ENCODE data around the gene IFIT1B.
A peak's percentile ranks its signal among the peaks of the same experiment; 100 is the strongest.

Gene IFIT1B

DNA sequence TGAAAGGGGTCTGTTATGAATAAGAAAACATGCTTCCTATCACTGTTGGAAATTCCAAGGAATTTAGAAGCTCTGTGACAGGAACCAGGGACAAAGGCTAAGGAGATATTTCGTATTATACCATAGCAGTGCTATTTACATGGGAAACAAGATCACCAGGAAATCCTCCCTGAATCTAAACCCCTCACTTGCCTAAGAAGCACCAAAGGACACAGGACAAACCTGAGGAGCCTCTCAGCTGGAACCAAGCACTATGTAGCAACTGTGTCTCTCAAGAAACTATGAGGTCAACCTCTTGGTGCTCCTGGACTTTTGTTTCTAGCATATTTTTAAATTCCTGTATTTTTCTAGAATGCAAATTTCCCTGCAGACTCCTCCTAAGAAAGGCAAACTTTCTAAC lies 20.8 kb upstream of the IFIT1B start:
- WGBS (ENCODE audit: insufficient coverage), result 89% methylated on average over 1 of the region's 1 CpG

DNA sequence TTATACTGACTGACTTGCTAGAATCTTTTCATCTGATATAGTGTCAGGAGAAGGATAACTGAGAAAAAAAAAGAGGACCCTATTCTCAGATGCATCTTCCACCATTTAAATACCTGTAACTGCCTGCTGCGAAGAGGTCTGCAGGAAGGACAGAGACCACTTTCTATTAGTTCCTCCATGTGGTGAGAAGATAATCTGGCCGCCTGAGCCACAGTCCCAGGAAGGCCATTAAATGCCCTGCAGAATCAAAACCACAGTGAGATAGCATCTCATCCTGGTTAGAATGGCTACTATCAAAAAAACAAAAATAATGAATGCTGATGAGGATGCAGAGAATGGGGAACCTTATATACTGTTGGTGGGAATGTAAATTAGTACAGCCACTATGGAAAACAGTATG lies 19.9 kb upstream of the IFIT1B start:
- H3K4me3 ChIP-seq (ENCODE audit: control insufficient read depth in 1 of 7, extremely low read depth in 1 of 7, insufficient read depth in 4 of 7, low read depth in 2 of 7, low read length in 6 of 7), result no peak overlapping the region
- peak; percentile 43 to 68 (median 56) for DNase-seq
- ChIA-PET POLR2A (no interaction called here), CTCF (interaction anchor here (1.0 kb wide), 2 partner anchors 11 to 17 kb away, joined by 3 to 6 read pairs; no protein-coding TSS in a partner anchor)
- WGBS (ENCODE audit: insufficient coverage), result 0% methylated on average over 1 of the region's 2 CpGs
- H3K36me3 ChIP-seq (ENCODE audit: control insufficient read depth in 4 of 4, insufficient read depth in 4 of 4, low read length in 3 of 4), result no peaks in the 10 kb centered on the region
- H3K27me3 ChIP-seq (replicated peaks in 2 of 5; ENCODE audit: control insufficient read depth in 4 of 5, insufficient read depth in 5 of 5, low read length in 4 of 5), result no peaks in the 10 kb centered on the region
- peaks cover 0 to 26% (median 11%) of the 10 kb centered on the region in 4 experiments for H3K4me1 ChIP-seq (ENCODE audit: control extremely low read depth in 1 of 4, control insufficient read depth in 4 of 4, insufficient read depth in 4 of 4, low read length in 3 of 4)
- no peak overlapping the region for H3K27ac ChIP-seq (ENCODE audit: insufficient read depth in 1 of 2, low read depth in 1 of 2, low read length in 2 of 2, poor library complexity in 1 of 2, severe bottlenecking in 2 of 2)
- H3K9me3 ChIP-seq (ENCODE audit: control extremely low read depth in 1 of 5, control insufficient read depth in 4 of 5, insufficient read depth in 2 of 5, low read depth in 1 of 5, low read length in 4 of 5), result peaks cover 0 to 10% (median 5%) of the 10 kb centered on the region in 5 experiments

More for the DNA sequence above, 20.8 kb upstream of the IFIT1B start:
- POLR2A ChIA-PET, result no interaction called here
- peaks cover 0 to 27% (median 7%) of the 10 kb centered on the region in 4 experiments for H3K4me1 ChIP-seq (ENCODE audit: control extremely low read depth in 1 of 4, control insufficient read depth in 4 of 4, insufficient read depth in 4 of 4, low read length in 3 of 4)
- H3K27ac ChIP-seq (ENCODE audit: insufficient read depth in 1 of 2, low read depth in 1 of 2, low read length in 2 of 2, poor library complexity in 1 of 2, severe bottlenecking in 2 of 2), result no peak overlapping the region
- no peak overlapping the region for H3K4me3 ChIP-seq (ENCODE audit: control insufficient read depth in 1 of 7, extremely low read depth in 1 of 7, insufficient read depth in 4 of 7, low read depth in 2 of 7, low read length in 6 of 7)
- H3K9me3 ChIP-seq (ENCODE audit: control extremely low read depth in 1 of 5, control insufficient read depth in 4 of 5, insufficient read depth in 2 of 5, low read depth in 1 of 5, low read length in 4 of 5), result peaks cover 0 to 10% (median 5%) of the 10 kb centered on the region in 5 experiments
- H3K36me3 ChIP-seq (ENCODE audit: control insufficient read depth in 4 of 4, insufficient read depth in 4 of 4, low read length in 3 of 4), result no peaks in the 10 kb centered on the region
- DNase-seq, result no peak
- CTCF ChIA-PET, result interaction anchor here (4.0 kb wide), 1 partner anchor 13 kb away, joined by 24 read pairs; no protein-coding TSS in a partner anchor
- H3K27me3 ChIP-seq (replicated peaks in 2 of 5; ENCODE audit: control insufficient read depth in 4 of 5, insufficient read depth in 5 of 5, low read length in 4 of 5), result no peaks in the 10 kb centered on the region

DNA sequence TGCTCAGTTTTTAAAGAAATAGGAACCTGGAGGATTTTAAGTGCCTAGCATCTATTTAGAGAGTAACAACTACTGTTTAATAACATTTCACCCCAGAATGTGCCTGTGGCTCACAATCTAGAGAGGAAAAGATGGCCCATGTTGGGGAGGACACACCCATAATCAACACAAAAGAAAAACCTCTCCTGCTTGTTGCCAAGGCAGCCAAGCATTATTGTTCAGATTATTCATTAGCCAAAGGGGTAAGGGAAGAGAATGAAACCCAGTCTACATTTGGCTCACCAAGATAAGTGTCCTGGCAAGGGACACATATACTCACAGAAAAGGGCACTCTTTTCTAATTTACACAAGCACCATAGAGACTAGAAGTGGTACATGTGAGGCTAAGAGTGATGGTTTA lies 17.7 kb upstream of the IFIT1B start:
- ChIA-PET CTCF (interaction anchor here (0.8 to 1.5 kb wide), 2 partner anchors 9 to 116 kb away, joined by 3 to 5 read pairs; no protein-coding TSS in a partner anchor), POLR2A (no interaction called here)
- H3K4me1 ChIP-seq (ENCODE audit: control extremely low read depth in 1 of 4, control insufficient read depth in 4 of 4, insufficient read depth in 4 of 4, low read length in 3 of 4), result peaks cover 0 to 35% (median 22%) of the 10 kb centered on the region in 4 experiments
- H3K36me3 ChIP-seq (ENCODE audit: control insufficient read depth in 4 of 4, insufficient read depth in 4 of 4, low read length in 3 of 4), result no peaks in the 10 kb centered on the region
- H3K27me3 ChIP-seq (replicated peaks in 2 of 5; ENCODE audit: control insufficient read depth in 4 of 5, insufficient read depth in 5 of 5, low read length in 4 of 5), result no peaks in the 10 kb centered on the region
- no peak overlapping the region for H3K27ac ChIP-seq (ENCODE audit: insufficient read depth in 1 of 2, low read depth in 1 of 2, low read length in 2 of 2, poor library complexity in 1 of 2, severe bottlenecking in 2 of 2)
- no peaks in the 10 kb centered on the region for H3K9me3 ChIP-seq (ENCODE audit: control extremely low read depth in 1 of 5, control insufficient read depth in 4 of 5, insufficient read depth in 2 of 5, low read depth in 1 of 5, low read length in 4 of 5)
- peak in 2 of 3 donors; percentile 52 to 73 for DNase-seq
- no peak overlapping the region for H3K4me3 ChIP-seq (ENCODE audit: control insufficient read depth in 1 of 7, extremely low read depth in 1 of 7, insufficient read depth in 4 of 7, low read depth in 2 of 7, low read length in 6 of 7)

DNA sequence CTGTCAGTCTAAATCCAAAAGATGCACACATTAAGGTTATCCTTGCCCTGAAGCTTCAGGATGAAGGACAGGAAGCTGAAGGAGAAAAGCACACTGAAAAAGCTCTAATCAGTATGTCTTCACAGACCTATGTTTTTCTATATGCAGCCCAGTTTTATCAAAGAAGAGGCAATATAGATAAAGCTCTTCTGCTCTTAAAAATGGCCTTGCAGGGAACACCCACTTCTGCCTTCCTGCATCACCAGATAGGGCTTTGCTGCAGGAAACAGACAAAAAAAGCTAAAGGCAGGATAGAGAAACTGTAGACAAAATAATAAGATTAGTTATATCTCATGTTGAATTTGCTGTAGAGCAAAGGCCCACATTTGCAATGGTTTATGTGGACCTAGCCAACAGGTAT lies 14.9 kb upstream of the IFIT1B start:
- H3K27ac ChIP-seq (ENCODE audit: insufficient read depth in 1 of 2, low read depth in 1 of 2, low read length in 2 of 2, poor library complexity in 1 of 2, severe bottlenecking in 2 of 2), result no peak overlapping the region
- H3K4me1 ChIP-seq (ENCODE audit: control extremely low read depth in 1 of 4, control insufficient read depth in 4 of 4, insufficient read depth in 4 of 4, low read length in 3 of 4), result peaks cover 5 to 31% (median 22%) of the 10 kb centered on the region in 4 experiments
- ChIA-PET POLR2A (interaction anchor here (0.8 kb wide), 1 partner anchor 60 kb away, joined by 4 read pairs; no protein-coding TSS in a partner anchor), CTCF (interaction anchor here (0.7 to 3.4 kb wide), 5 partner anchors 9 to 23 kb away, joined by 3 to 15 read pairs (median 3); no protein-coding TSS in a partner anchor)
- peak in 2 of 3 donors; percentile 63 to 83 for DNase-seq
- H3K9me3 ChIP-seq (ENCODE audit: control extremely low read depth in 1 of 5, control insufficient read depth in 4 of 5, insufficient read depth in 2 of 5, low read depth in 1 of 5, low read length in 4 of 5), result no peaks in the 10 kb centered on the region
- H3K4me3 ChIP-seq (ENCODE audit: control insufficient read depth in 1 of 7, extremely low read depth in 1 of 7, insufficient read depth in 4 of 7, low read depth in 2 of 7, low read length in 6 of 7), result peak overlapping the region in 1 of 7 experiments; percentile 24
- H3K27me3 ChIP-seq (replicated peaks in 2 of 5; ENCODE audit: control insufficient read depth in 4 of 5, insufficient read depth in 5 of 5, low read length in 4 of 5), result no peaks in the 10 kb centered on the region
- no peaks in the 10 kb centered on the region for H3K36me3 ChIP-seq (ENCODE audit: control insufficient read depth in 4 of 4, insufficient read depth in 4 of 4, low read length in 3 of 4)

DNA sequence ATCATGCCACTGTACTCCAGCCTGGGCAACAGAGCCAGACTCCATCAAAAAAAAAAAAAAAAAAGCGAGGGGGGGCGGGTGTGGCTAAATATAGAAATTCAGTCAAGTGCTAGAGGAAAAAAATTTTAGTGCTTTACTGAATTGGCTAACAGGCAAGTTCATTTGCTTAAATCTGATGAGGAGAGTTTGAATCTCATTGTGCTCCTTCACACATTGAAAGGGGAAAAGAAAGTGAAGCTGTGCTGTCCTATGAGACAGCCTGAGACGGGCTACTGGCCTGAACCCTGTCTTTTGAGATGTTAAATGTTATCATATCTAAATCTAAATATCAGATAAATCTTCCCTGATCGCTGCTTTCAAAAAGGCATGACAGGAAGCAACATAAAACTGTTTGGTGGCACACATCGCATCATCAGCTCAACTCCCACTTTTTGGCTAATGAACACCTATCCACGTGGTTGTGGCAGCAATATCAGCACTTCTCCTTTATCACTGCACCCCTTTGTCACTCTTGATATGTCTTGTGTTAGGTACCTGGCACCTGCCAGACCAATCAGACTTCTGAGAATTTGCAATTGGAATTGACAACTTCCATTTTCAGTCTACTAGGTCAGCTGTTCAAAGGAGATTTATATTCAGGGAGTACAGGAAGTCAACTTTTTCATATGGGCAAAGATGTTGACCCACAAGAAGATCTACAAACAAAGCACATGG lies 14.0 kb upstream of the IFIT1B start:
- WGBS (ENCODE audit: insufficient coverage), result 41% methylated on average over 3 of the region's 6 CpGs
- no peaks in the 10 kb centered on the region for H3K36me3 ChIP-seq (ENCODE audit: control insufficient read depth in 4 of 4, insufficient read depth in 4 of 4, low read length in 3 of 4)
- H3K4me3 ChIP-seq (ENCODE audit: control insufficient read depth in 1 of 7, extremely low read depth in 1 of 7, insufficient read depth in 4 of 7, low read depth in 2 of 7, low read length in 6 of 7), result no peak overlapping the region
- CTCF ChIA-PET, result interaction anchor here (1.0 to 3.4 kb wide), 6 partner anchors 8 to 100 kb away, joined by 3 to 15 read pairs (median 4); no protein-coding TSS in a partner anchor
- no peaks in the 10 kb centered on the region for H3K27me3 ChIP-seq (replicated peaks in 2 of 5; ENCODE audit: control insufficient read depth in 4 of 5, insufficient read depth in 5 of 5, low read length in 4 of 5)
- no peak overlapping the region for H3K27ac ChIP-seq (ENCODE audit: insufficient read depth in 1 of 2, low read depth in 1 of 2, low read length in 2 of 2, poor library complexity in 1 of 2, severe bottlenecking in 2 of 2)
- H3K4me1 ChIP-seq (ENCODE audit: control extremely low read depth in 1 of 4, control insufficient read depth in 4 of 4, insufficient read depth in 4 of 4, low read length in 3 of 4), result peaks cover 5 to 25% (median 18%) of the 10 kb centered on the region in 4 experiments
- POLR2A ChIA-PET, result interaction anchor here (0.8 kb wide), 1 partner anchor 60 kb away, joined by 4 read pairs; no protein-coding TSS in a partner anchor
- no peaks in the 10 kb centered on the region for H3K9me3 ChIP-seq (ENCODE audit: control extremely low read depth in 1 of 5, control insufficient read depth in 4 of 5, insufficient read depth in 2 of 5, low read depth in 1 of 5, low read length in 4 of 5)
- DNase-seq, result peak in 2 of 3 donors; percentile 31 to 61

DNA sequence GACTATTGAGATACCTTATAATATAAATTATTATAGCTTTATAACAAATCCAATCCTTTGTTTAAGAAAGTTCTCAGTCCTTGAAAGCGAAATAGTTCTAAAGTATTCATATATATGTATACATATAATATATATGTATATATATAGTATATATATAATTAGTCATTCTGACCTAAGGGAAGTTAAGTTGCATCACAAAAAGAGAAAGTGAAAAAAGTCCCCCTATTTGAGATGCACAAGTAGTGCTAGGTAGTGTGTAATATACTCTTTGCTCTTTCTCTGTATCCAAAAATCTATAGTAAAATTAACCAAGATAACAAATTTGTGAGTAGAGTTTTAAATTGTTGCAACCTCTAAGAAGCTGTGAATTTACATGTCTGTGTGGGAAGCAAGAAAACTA lies 13.3 kb upstream of the IFIT1B start:
- ChIA-PET POLR2A (no interaction called here), CTCF (interaction anchor here (0.8 to 1.7 kb wide), 8 partner anchors 9 to 204 kb away, joined by 3 to 5 read pairs (median 3); partner anchors contain the start of gene IFIT3)
- no peaks in the 10 kb centered on the region for H3K9me3 ChIP-seq (ENCODE audit: control extremely low read depth in 1 of 5, control insufficient read depth in 4 of 5, insufficient read depth in 2 of 5, low read depth in 1 of 5, low read length in 4 of 5)
- peaks cover 5 to 31% (median 24%) of the 10 kb centered on the region in 4 experiments for H3K4me1 ChIP-seq (ENCODE audit: control extremely low read depth in 1 of 4, control insufficient read depth in 4 of 4, insufficient read depth in 4 of 4, low read length in 3 of 4)
- no peak overlapping the region for H3K27ac ChIP-seq (ENCODE audit: insufficient read depth in 1 of 2, low read depth in 1 of 2, low read length in 2 of 2, poor library complexity in 1 of 2, severe bottlenecking in 2 of 2)
- no peak for DNase-seq
- WGBS (ENCODE audit: insufficient coverage), result no CpG with 5 or more reads among the region's 1 CpG
- H3K27me3 ChIP-seq (replicated peaks in 2 of 5; ENCODE audit: control insufficient read depth in 4 of 5, insufficient read depth in 5 of 5, low read length in 4 of 5), result no peaks in the 10 kb centered on the region
- no peaks in the 10 kb centered on the region for H3K36me3 ChIP-seq (ENCODE audit: control insufficient read depth in 4 of 4, insufficient read depth in 4 of 4, low read length in 3 of 4)
- H3K4me3 ChIP-seq (ENCODE audit: control insufficient read depth in 1 of 7, extremely low read depth in 1 of 7, insufficient read depth in 4 of 7, low read depth in 2 of 7, low read length in 6 of 7), result no peak overlapping the region

DNA sequence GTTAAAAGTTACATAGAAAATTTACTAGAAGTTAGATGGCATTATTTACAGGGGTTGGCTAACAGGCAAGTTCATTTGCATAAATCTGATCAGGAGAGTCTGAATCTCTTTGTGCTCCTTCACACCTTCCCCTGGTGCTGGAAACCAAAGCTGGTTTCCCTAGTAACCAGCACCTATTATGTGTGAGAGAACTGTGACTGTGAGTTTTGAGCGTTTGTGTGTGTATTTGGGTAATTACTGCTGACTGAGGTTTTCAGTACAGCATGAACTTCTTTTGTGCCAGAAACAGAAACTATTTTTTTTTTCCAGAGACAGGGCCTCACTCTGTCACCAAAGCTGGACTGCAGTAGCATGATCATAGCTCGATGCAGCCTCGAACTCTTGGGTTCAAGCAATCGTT lies 10.3 kb upstream of the IFIT1B start:
- peaks cover 8 to 42% (median 26%) of the 10 kb centered on the region in 4 experiments for H3K4me1 ChIP-seq (ENCODE audit: control extremely low read depth in 1 of 4, control insufficient read depth in 4 of 4, insufficient read depth in 4 of 4, low read length in 3 of 4)
- H3K4me3 ChIP-seq (ENCODE audit: control insufficient read depth in 1 of 7, extremely low read depth in 1 of 7, insufficient read depth in 4 of 7, low read depth in 2 of 7, low read length in 6 of 7), result no peak overlapping the region
- H3K27me3 ChIP-seq (replicated peaks in 2 of 5; ENCODE audit: control insufficient read depth in 4 of 5, insufficient read depth in 5 of 5, low read length in 4 of 5), result no peaks in the 10 kb centered on the region
- ChIA-PET CTCF (interaction anchor here (0.7 to 3.5 kb wide), 8 partner anchors 8 to 157 kb away, joined by 3 to 35 read pairs (median 4); no protein-coding TSS in a partner anchor), POLR2A (no interaction called here)
- peak in 2 of 3 donors; percentile 31 to 46 for DNase-seq
- no peaks in the 10 kb centered on the region for H3K36me3 ChIP-seq (ENCODE audit: control insufficient read depth in 4 of 4, insufficient read depth in 4 of 4, low read length in 3 of 4)
- whole genome bisulfite sequencing (ENCODE audit: insufficient coverage), result 86% methylated on average over 3 of the region's 4 CpGs
- no peaks in the 10 kb centered on the region for H3K9me3 ChIP-seq (ENCODE audit: control extremely low read depth in 1 of 5, control insufficient read depth in 4 of 5, insufficient read depth in 2 of 5, low read depth in 1 of 5, low read length in 4 of 5)
- H3K27ac ChIP-seq (ENCODE audit: insufficient read depth in 1 of 2, low read depth in 1 of 2, low read length in 2 of 2, poor library complexity in 1 of 2, severe bottlenecking in 2 of 2), result no peak overlapping the region

Measured in common myeloid progenitor, CD34-positive (primary cell).